Sigmoid colon (tissue), 7 donors: Measurements from ENCODE around the gene CARD18. TPM values are rescaled to one million over a fixed set of nuclear protein-coding genes. Genes with fewer than 3 reads are reported as not detected.

ENCODE experiments used
- DNase-seq: peaks from one replicate; pipeline ENCODE4 v3.0.0-alpha.2; 2019
- H3K27ac ChIP-seq, 4 donors: fragments of 200-600 bp; sonication (generic); one replicate each; pipeline ENCODE4 v1.5.1; 2016 to 2019; ENCODE audit warnings: mild to moderate bottlenecking in 1 of 4
- H3K27me3 ChIP-seq, 3 donors: fragments of 200-600 bp; sonication (generic); one replicate each; pipeline ENCODE4 v1.5.1; 2019; ENCODE audit warnings: mild to moderate bottlenecking in 1 of 3
- H3K36me3 ChIP-seq, 4 donors: fragments of 200-600 bp; sonication (generic); one replicate each; pipeline ENCODE4 v1.5.1; 2016 to 2019
- H3K4me1 ChIP-seq, 4 donors: fragments of 200-600 bp; sonication (generic); one replicate each; pipeline ENCODE4 v1.5.1; 2017 to 2019
- H3K4me3 ChIP-seq, 4 donors: fragments of 200-600 bp; sonication (generic); one replicate each; pipeline ENCODE4 v1.5.1; 2017 to 2019; ENCODE audit warnings: mild to moderate bottlenecking in 2 of 4, moderate library complexity in 1 of 4
- H3K9me3 ChIP-seq, 4 donors: fragments of 200-600 bp in 3 of 4; sonication (generic) in 3 of 4; one replicate each; pipeline versions ENCODE4 v1.5.1 to v1.6.1; 2013 to 2019
- CTCF ChIP-seq, 4 experiments: fragments of 450-650 bp in 3 of 4; fragments of 200-600 bp in 1 of 4; IDR thresholded peaks; one replicate each; pipeline ENCODE4 v1.5.1; 2016 to 2019; ENCODE audit warnings: antibody characterized with exemption in 4 of 4, mild to moderate bottlenecking in 3 of 4, moderate library complexity in 2 of 4
- EP300 ChIP-seq, 4 donors: sonication (generic); formaldehyde crosslinking; IDR thresholded peaks; one replicate each; pipeline ENCODE4 v1.6.1; 2017; ENCODE audit warnings: antibody characterized with exemption in 4 of 4
- POLR2A ChIP-seq, 2 donors: fragments of 450-650 bp; IDR thresholded peaks; one replicate each; pipeline ENCODE4 v1.6.1; 2016; ENCODE audit warnings: antibody characterized with exemption in 2 of 2, mild to moderate bottlenecking in 2 of 2, moderate library complexity in 2 of 2
- POLR2AphosphoS5 ChIP-seq, 4 donors: sonication (generic); formaldehyde crosslinking; IDR thresholded peaks; one replicate each; pipeline ENCODE4 v1.6.1; 2017; ENCODE audit warnings: antibody characterized with exemption in 4 of 4
- WGBS, 2 donors: extraction: QIAGEN DNeasy Blood & Tissue Kit; methylation state at CpG; one replicate each; pipeline ENCODE4 v1.1.7; 2013; 5-methylcytosine and 5-hydroxymethylcytosine counted together
- intact Hi-C: fragments of 100-400 bp; cut with DNase I; formaldehyde crosslinking; loops from one replicate; pipeline ENCODE4 v1.15.1; 2023
- polyA plus RNA-seq, 3 donors: library from polyadenylated mRNA; stranded (reverse); fragments of 200-250 nt; gene quantifications; one replicate each; pipeline ENCODE4 v1.2.3, GENCODE V29; 2013
- total RNA-seq, 4 donors: library from RNA; depleted of rRNA; stranded (reverse); fragments of >200 nt; gene quantifications; one replicate each; pipeline ENCODE4 v1.1.0, GENCODE V29; 2016
- donor health status: healthy with polysubstance abuse.
- donor health status: Bipolar disorder and iron deficiency.
- donor health status: healthy.

CARD18 gene
- total and polyA plus RNA-seq, 7 donors = not detected

- H3K27me3 ChIP-seq = no peaks in the 10 kb centered on the region
- H3K4me1 ChIP-seq = no peaks in the 10 kb centered on the region
- TF ChIP-seq POLR2A (IDR thresholded peaks at IDR 0.05) (no peak), EP300 (IDR thresholded peaks at IDR 0.05) (no peak), POLR2AphosphoS5 (IDR thresholded peaks at IDR 0.05) (no peak), CTCF (IDR thresholded peaks at IDR 0.05) (no peak)
- H3K36me3 ChIP-seq = no peaks in the 10 kb centered on the region
- WGBS, 2 donors = 58 to 71% methylated on average over 2 of the region's 2 CpGs
- H3K9me3 ChIP-seq = no peaks in the 10 kb centered on the region
- no peak overlapping the region for H3K4me3 ChIP-seq
- H3K27ac ChIP-seq = no peak overlapping the region
- DNase-seq = no peak
- intact Hi-C loops = no loop called here
Measured at GRCh38 chr11:105144887-105145286, 5.3 kb upstream of the CARD18 start.

- no peak overlapping the region for H3K4me3 ChIP-seq
- no peak overlapping the region for H3K27ac ChIP-seq
- no peaks in the 10 kb centered on the region for H3K36me3 ChIP-seq
- intact Hi-C loops = no loop called here
- H3K27me3 ChIP-seq = no peaks in the 10 kb centered on the region
- TF ChIP-seq POLR2AphosphoS5 (IDR thresholded peaks at IDR 0.05) (no peak), POLR2A (IDR thresholded peaks at IDR 0.05) (no peak), EP300 (IDR thresholded peaks at IDR 0.05) (no peak), CTCF (IDR thresholded peaks at IDR 0.05) (no peak)
- no peaks in the 10 kb centered on the region for H3K9me3 ChIP-seq
- DNase-seq = no peak
- 88 to 89% methylated on average over 1 of the region's 1 CpG for WGBS, 2 donors
- no peaks in the 10 kb centered on the region for H3K4me1 ChIP-seq
Measured at GRCh38 chr11:105142167-105142566, 2.6 kb upstream of the CARD18 start.

- no peaks in the 10 kb centered on the region for H3K27me3 ChIP-seq
- DNase-seq = no peak
- H3K9me3 ChIP-seq = no peaks in the 10 kb centered on the region
- H3K4me1 ChIP-seq = no peaks in the 10 kb centered on the region
- intact Hi-C loops = no loop called here
- TF ChIP-seq EP300 (IDR thresholded peaks at IDR 0.05) (no peak), POLR2AphosphoS5 (IDR thresholded peaks at IDR 0.05) (no peak), CTCF (IDR thresholded peaks at IDR 0.05) (no peak), POLR2A (IDR thresholded peaks at IDR 0.05) (no peak)
- no peak overlapping the region for H3K4me3 ChIP-seq
- 95 to 97% methylated on average over 1 of the region's 1 CpG for WGBS, 2 donors
- H3K36me3 ChIP-seq = no peaks in the 10 kb centered on the region
- H3K27ac ChIP-seq = no peak overlapping the region
Measured at GRCh38 chr11:105137286-105137685, 2.3 kb downstream of the CARD18 start.

GRCh38 chr11:105135883-105136282, 3.7 kb downstream of the CARD18 start:
- no peaks in the 10 kb centered on the region for H3K27me3 ChIP-seq
- WGBS, 2 donors = 58 to 77% methylated on average over 4 of the region's 4 CpGs
- H3K9me3 ChIP-seq = peaks cover 0 to 3% (median 0%) of the 10 kb centered on the region in 4 donors
- TF ChIP-seq CTCF (IDR thresholded peaks at IDR 0.05) (no peak), POLR2AphosphoS5 (IDR thresholded peaks at IDR 0.05) (no peak), POLR2A (IDR thresholded peaks at IDR 0.05) (no peak), EP300 (IDR thresholded peaks at IDR 0.05) (no peak)
- H3K4me1 ChIP-seq = no peaks in the 10 kb centered on the region
- no peak overlapping the region for H3K4me3 ChIP-seq
- no peaks in the 10 kb centered on the region for H3K36me3 ChIP-seq
- intact Hi-C loops = no loop called here
- no peak overlapping the region for H3K27ac ChIP-seq
- no peak for DNase-seq
